HepG2 (cell line): ENCODE results near the gene WSB2. TPM values are rescaled to one million over a fixed set of nuclear protein-coding genes. Genes with fewer than 3 reads are reported as not detected.

ENCODE experiments used
- KDM2A ChIP-seq: sonication (generic); formaldehyde crosslinking; IDR thresholded peaks from 2 replicates; pipeline ENCODE4 v1.4.0; 2020; ENCODE audit warnings: low read depth, missing genetic modification reagents, borderline replicate concordance
- KLF13 ChIP-seq: sonication (generic); formaldehyde crosslinking; IDR thresholded peaks from 2 replicates; pipeline ENCODE4 v1.4.0; 2020; ENCODE audit warnings: mild to moderate bottlenecking, missing genetic modification reagents
- MXI1 ChIP-seq: IDR thresholded peaks from 3 replicates; pipeline ENCODE4 v1.6.1; 2012; ENCODE audit warnings: low read depth, low read length, inconsistent platforms, borderline replicate concordance
- MYNN ChIP-seq: sonication (generic); formaldehyde crosslinking; IDR thresholded peaks from 2 replicates; pipeline ENCODE4 v1.4.0; 2020; ENCODE audit warnings: mild to moderate bottlenecking, low read depth, missing genetic modification reagents
- NRL ChIP-seq: sonication (generic); formaldehyde crosslinking; IDR thresholded peaks from 2 replicates; pipeline ENCODE4 v1.5.0; 2020; ENCODE audit warnings: missing genetic modification reagents, mild to moderate bottlenecking, moderate library complexity, borderline replicate concordance
- RERE ChIP-seq: IDR thresholded peaks from 2 replicates; pipeline ENCODE4 v1.6.1; 2016; ENCODE audit warnings: low read depth, missing genetic modification reagents, missing compliant biosample characterization
- RFX3 ChIP-seq: IDR thresholded peaks from 2 replicates; pipeline ENCODE4 v1.6.1; 2016; ENCODE audit warnings: missing biosample characterization, missing genetic modification reagents
- SOX5 ChIP-seq: IDR thresholded peaks from 2 replicates; pipeline ENCODE4 v1.6.1; 2016; ENCODE audit warnings: borderline replicate concordance
- TGIF2 ChIP-seq: IDR thresholded peaks from 2 replicates; pipeline ENCODE4 v1.6.1; 2016; ENCODE audit warnings: control low read depth, missing compliant biosample characterization
- ZNF563 ChIP-seq: sonication (generic); formaldehyde crosslinking; IDR thresholded peaks from 2 replicates; pipeline ENCODE4 v1.8.0; 2022; ENCODE audit warnings: mild to moderate bottlenecking, moderate library complexity, missing genetic modification reagents
- ZNF780A ChIP-seq: sonication (generic); formaldehyde crosslinking; IDR thresholded peaks from 2 replicates; pipeline ENCODE4 v1.8.0; 2022; ENCODE audit warnings: mild to moderate bottlenecking, missing genetic modification reagents, moderate library complexity
- ZZZ3 ChIP-seq: sonication (generic); formaldehyde crosslinking; IDR thresholded peaks from 2 replicates; pipeline ENCODE4 v1.4.0; 2020; ENCODE audit warnings: missing genetic modification reagents, mild to moderate bottlenecking, borderline replicate concordance
- polyA plus RNA-seq, 8 experiments: library from polyadenylated mRNA; depleted of rRNA in 3 of 8; stranded (reverse) in 7 of 8; unstranded in 1 of 8; fragments of >200 nt; fragmentation: Illumina TruSeq in 4 of 8; extraction: Trizol in 4 of 8; gene quantifications; 2 replicates each; pipeline versions ENCODE4 v1.2.1 to v1.2.3, GENCODE V29; 2011 to 2016; ENCODE audit warnings: low read depth in 4 of 8, missing spikeins in 1 of 8, mixed read lengths in 1 of 8; ENCODE audit not compliant: insufficient read depth in 1 of 8
- total RNA-seq, 5 experiments: library from RNA; depleted of rRNA; stranded (reverse); fragments of >200 nt; fragmentation: Illumina TruSeq; extraction: Trizol; gene quantifications; 2 replicates each; pipeline ENCODE4 v1.2.3, GENCODE V29; 2016; ENCODE audit warnings: low read depth in 1 of 5

The WSB2 gene
- total and polyA plus RNA-seq, 2 of the 13 experiments (the other 11 are each of a cell fraction or from before 2014, with no cell fraction given) = 31.0 to 82.8 TPM

GRCh38 chr12:118016424-118017264 is 44.3 kb downstream of the WSB2 start, which contains the start of gene RFC5 (continued):
- TF ChIP-seq RERE (CRISPR knock-in tag) (no peak), ZNF780A (CRISPR knock-in tag) (no peak), MYNN (CRISPR knock-in tag) (0 out of 2 replicates have a peak, but pooled peaks have one; percentile 48), ZZZ3 (CRISPR knock-in tag) (0 out of 2 replicates have a peak, but pooled peaks have one; percentile 44), TGIF2 (peak; percentile 54; the same call in 1 of the 2 replicates), NRL (peak; percentile 81; the same call in 1 of the 2 replicates), MXI1 (peak; percentile 100), ZNF563 (CRISPR knock-in tag) (peak; percentile 69), KLF13 (CRISPR knock-in tag) (0 out of 2 replicates have a peak, but pooled peaks have one; percentile 49), RFX3 (peak; percentile 97), SOX5 (CRISPR knock-in tag) (peak; percentile 50), KDM2A (CRISPR knock-in tag) (peak; percentile 81; the same call in 1 of the 2 replicates)
